Parathyroid adenoma (tissue), 2 donors: ENCODE measurements around the gene PLCD3.

Source experiments
- H2AFZ ChIP-seq: fragments of 300-600 bp; sonication (generic); one replicate; pipeline ENCODE4 v1.7.0; 2017; ENCODE audit warnings: antibody characterized with exemption, mild to moderate bottlenecking
- H3K27ac ChIP-seq: fragments of 300-600 bp; sonication (generic); one replicate; pipeline ENCODE4 v1.7.0; 2017
- H3K27me3 ChIP-seq: fragments of 300-600 bp; sonication (generic); one replicate; pipeline ENCODE4 v1.7.0; 2017; ENCODE audit warnings: low read length; ENCODE audit not compliant: control insufficient read depth, insufficient read depth
- H3K36me3 ChIP-seq: fragments of 300-600 bp; sonication (generic); one replicate; pipeline ENCODE4 v1.7.0; 2017; ENCODE audit warnings: low read length; ENCODE audit not compliant: control insufficient read depth, insufficient read depth
- H3K4me1 ChIP-seq: fragments of 300-600 bp; sonication (generic); one replicate; pipeline ENCODE4 v1.7.0; 2017; ENCODE audit warnings: control low read depth
- H3K4me2 ChIP-seq: fragments of 300-600 bp; sonication (generic); one replicate; pipeline ENCODE4 v1.7.0; 2017; ENCODE audit warnings: low read length
- H3K4me3 ChIP-seq: fragments of 300-600 bp; sonication (generic); one replicate; pipeline ENCODE4 v1.7.0; 2017; ENCODE audit warnings: low read depth, low read length
- H3K79me2 ChIP-seq: fragments of 300-600 bp; sonication (generic); one replicate; pipeline ENCODE4 v1.7.0; 2017; ENCODE audit warnings: control low read depth
- H3K9ac ChIP-seq: fragments of 300-600 bp; sonication (generic); one replicate; pipeline ENCODE4 v1.7.0; 2017; ENCODE audit warnings: mild to moderate bottlenecking
- H3K9me3 ChIP-seq: fragments of 300-600 bp; sonication (generic); one replicate; pipeline ENCODE4 v1.7.0; 2017; ENCODE audit warnings: low read length; ENCODE audit not compliant: control insufficient read depth
- CTCF ChIP-seq: fragments of 300-600 bp; sonication (generic); IDR thresholded peaks from one replicate; pipeline ENCODE4 v1.7.0; 2017; ENCODE audit warnings: antibody characterized with exemption, mild to moderate bottlenecking
- donor health status: primary hyperparathyroidism.

Gene PLCD3

GRCh38 chr17:45091778-45092425 is 40.4 kb downstream of the PLCD3 start:
- Histone ChIP-seq H3K9ac (no peak overlapping the region), H3K36me3 (no peaks in the 10 kb centered on the region)

GRCh38 chr17:45090711-45091110 is 41.6 kb downstream of the PLCD3 start:
- no peaks in the 10 kb centered on the region for H3K9me3 ChIP-seq
- TF ChIP-seq CTCF, result no peak
- H2AFZ ChIP-seq, result no peak overlapping the region
- peaks cover 2% of the 10 kb centered on the region for H3K79me2 ChIP-seq
- H3K9ac ChIP-seq, result no peak overlapping the region
- H3K27ac ChIP-seq, result no peak overlapping the region
- no peaks in the 10 kb centered on the region for H3K27me3 ChIP-seq
- H3K4me3 ChIP-seq, result no peak overlapping the region
- H3K4me2 ChIP-seq, result no peak overlapping the region
- H3K36me3 ChIP-seq, result no peaks in the 10 kb centered on the region
- H3K4me1 ChIP-seq, result no peaks in the 10 kb centered on the region

More at GRCh38 chr17:45091778-45092425, 40.4 kb downstream of the PLCD3 start:
- Histone ChIP-seq H3K4me3 (no peak overlapping the region), H2AFZ (no peak overlapping the region), H3K4me1 (no peaks in the 10 kb centered on the region), H3K9me3 (no peaks in the 10 kb centered on the region), H3K27me3 (no peaks in the 10 kb centered on the region), H3K27ac (no peak overlapping the region), H3K79me2 (peaks cover 2% of the 10 kb centered on the region), H3K4me2 (no peak overlapping the region)
- TF ChIP-seq CTCF, result no peak

- no peaks in the 10 kb centered on the region for H3K9me3 ChIP-seq
- H3K9ac ChIP-seq, result no peak overlapping the region
- no peak overlapping the region for H2AFZ ChIP-seq
- no peaks in the 10 kb centered on the region for H3K4me1 ChIP-seq
- no peaks in the 10 kb centered on the region for H3K36me3 ChIP-seq
- H3K4me3 ChIP-seq, result no peak overlapping the region
- H3K79me2 ChIP-seq, result peaks cover 2% of the 10 kb centered on the region
- no peak for TF ChIP-seq CTCF
- H3K27me3 ChIP-seq, result no peaks in the 10 kb centered on the region
- H3K4me2 ChIP-seq, result no peak overlapping the region
- H3K27ac ChIP-seq, result no peak overlapping the region
Measured at GRCh38 chr17:45088741-45089140, 43.6 kb downstream of the PLCD3 start.

- Histone ChIP-seq H3K9ac (no peak overlapping the region), H3K36me3 (no peaks in the 10 kb centered on the region), H3K4me3 (no peak overlapping the region), H2AFZ (no peak overlapping the region), H3K79me2 (peaks cover 3% of the 10 kb centered on the region), H3K9me3 (no peaks in the 10 kb centered on the region), H3K4me1 (no peaks in the 10 kb centered on the region), H3K27me3 (no peaks in the 10 kb centered on the region), H3K27ac (no peak overlapping the region), H3K4me2 (no peak overlapping the region)
- TF ChIP-seq CTCF, result no peak
Measured at GRCh38 chr17:45087978-45088377, 44.3 kb downstream of the PLCD3 start.

- H2AFZ ChIP-seq, result no peak overlapping the region
- H3K4me2 ChIP-seq, result no peak overlapping the region
- H3K9me3 ChIP-seq, result no peaks in the 10 kb centered on the region
- no peaks in the 10 kb centered on the region for H3K36me3 ChIP-seq
- H3K27ac ChIP-seq, result no peak overlapping the region
- H3K4me1 ChIP-seq, result no peaks in the 10 kb centered on the region
- H3K9ac ChIP-seq, result no peak overlapping the region
- peaks cover 7% of the 10 kb centered on the region for H3K79me2 ChIP-seq
- H3K4me3 ChIP-seq, result no peak overlapping the region
- TF ChIP-seq CTCF, result no peak
- no peaks in the 10 kb centered on the region for H3K27me3 ChIP-seq
Measured at GRCh38 chr17:45087504-45087975, 44.8 kb downstream of the PLCD3 start.
